ENCODE data around the gene MOB1B. TPM values are rescaled to one million over a fixed set of nuclear protein-coding genes. Genes with fewer than 3 reads are reported as not detected.

The MOB1B gene
- total and polyA plus RNA-seq, 2 experiments from 2014 or later: 7.9 to 30.2 TPM

GRCh38 chr4:70948665-70949260 lies 46.6 kb downstream of the MOB1B start:
- no peaks in the 10 kb centered on the region for H3K9me3 Mint-ChIP-seq
- no peaks in the 10 kb centered on the region; the same call in 2 of the 3 replicates for H3K36me3 Mint-ChIP-seq (ENCODE audit: low read depth)
- no peaks in the 10 kb centered on the region for H3K9me2 ChIP-seq (ENCODE audit: insufficient read depth)
- H3K4me3 ChIP-seq: no peak overlapping the region
- peaks cover 92% of the 10 kb centered on the region for H3K79me2 ChIP-seq (replicated peaks; ENCODE audit: insufficient read depth)
- no peaks in the 10 kb centered on the region for H3F3A ChIP-seq (replicated peaks; ENCODE audit: low read depth)
- no peak overlapping the region for H3K4me3 Mint-ChIP-seq
- no peaks in the 10 kb centered on the region for H3K27me3 ChIP-seq (ENCODE audit: insufficient read depth)
- H3K36me3 ChIP-seq (ENCODE audit: insufficient read depth): no peaks in the 10 kb centered on the region
- H3K27ac Mint-ChIP-seq: no peak overlapping the region
- no peak for DNase-seq (ENCODE audit: low spot score)
- no peak overlapping the region for H3K4me2 ChIP-seq
- H3K4me1 ChIP-seq (ENCODE audit: insufficient read depth): peaks cover 35% of the 10 kb centered on the region
- ATAC-seq: peak; percentile 38; the same call in 2 of the 3 replicates
- TF ChIP-seq EZH2 (IDR thresholded peaks at IDR 0.05; ENCODE audit: low read depth, unreplicated experiment): no peak
- TF ChIP-seq EZH2phosphoT487 (IDR thresholded peaks at IDR 0.05; ENCODE audit: unreplicated experiment): no peak
- 0 out of 4 replicates have a peak, but pooled peaks of 1 of the 2 experiments have one; percentile 13 for TF ChIP-seq CTCF (conservative IDR thresholded peaks at IDR 0.05; ENCODE audit: low read depth in 2 of 2)
- no peak for TF ChIP-seq ZNF114 (CRISPR knock-in tag; IDR thresholded peaks at IDR 0.05)
- no peak for TF ChIP-seq STAT1 (IDR thresholded peaks at IDR 0.05; ENCODE audit: unreplicated experiment)
- no peak for TF ChIP-seq JUNB (IDR thresholded peaks at IDR 0.05; ENCODE audit: unreplicated experiment)
- TF ChIP-seq ZNF462 (CRISPR knock-in tag; IDR thresholded peaks at IDR 0.05): no peak
- peaks cover 3% of the 10 kb centered on the region; the same call in 1 of the 2 replicates for H4K20me1 ChIP-seq (replicated peaks; ENCODE audit: insufficient read depth)
- H3K4me1 Mint-ChIP-seq: peaks cover 50% of the 10 kb centered on the region
- no peak overlapping the region for H3K27ac ChIP-seq (ENCODE audit: low read depth)
- no peaks in the 10 kb centered on the region for H3K27me3 Mint-ChIP-seq (ENCODE audit: insufficient read depth, low read depth, poor library complexity)
- no peak overlapping the region for H2AFZ ChIP-seq

All from GM23338 (cell line).